ENCODE data around the gene POLR3H. TPM values are rescaled to one million over a fixed set of nuclear protein-coding genes. Genes with fewer than 3 reads are reported as not detected.

Gene POLR3H
- total RNA-seq, 4 donors from 2014 or later: 10.2 to 30.3 (median 19.9) TPM

DNA sequence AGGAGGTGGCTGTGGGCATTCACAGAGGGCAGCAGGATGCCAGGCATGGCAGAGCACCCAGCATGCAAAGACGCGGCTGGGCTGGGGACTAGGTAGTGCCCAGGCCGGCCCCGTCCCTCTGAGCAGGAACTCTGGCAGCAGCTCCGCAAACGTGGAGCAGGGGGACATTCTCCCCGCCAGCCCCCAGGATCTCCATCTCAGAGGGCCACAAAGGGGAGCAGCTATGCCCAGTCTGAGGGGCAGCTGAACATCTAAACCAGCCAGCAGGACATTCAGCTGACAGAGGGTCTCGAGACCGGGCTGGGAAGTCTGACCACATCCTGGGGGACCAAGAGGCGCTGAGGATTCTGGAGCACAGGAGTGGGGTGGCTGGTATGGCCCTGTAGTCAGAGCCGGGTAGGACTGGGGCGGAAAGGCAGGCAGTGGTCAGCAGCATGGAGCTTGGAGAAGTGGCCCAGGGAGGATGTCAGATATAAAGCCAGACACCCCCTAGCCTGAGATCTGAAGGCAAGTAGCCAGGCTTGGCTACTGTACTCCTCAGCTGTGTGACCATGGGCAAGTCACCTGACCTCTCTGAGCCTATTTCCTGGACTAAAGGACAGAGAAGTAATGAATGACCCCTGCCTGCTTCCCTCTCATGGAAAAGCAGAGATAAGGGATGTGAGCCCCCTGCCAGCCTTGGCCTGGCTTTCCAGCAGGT, 35.2 kb upstream of the POLR3H start:
- TF ChIP-seq, protein P1, sequence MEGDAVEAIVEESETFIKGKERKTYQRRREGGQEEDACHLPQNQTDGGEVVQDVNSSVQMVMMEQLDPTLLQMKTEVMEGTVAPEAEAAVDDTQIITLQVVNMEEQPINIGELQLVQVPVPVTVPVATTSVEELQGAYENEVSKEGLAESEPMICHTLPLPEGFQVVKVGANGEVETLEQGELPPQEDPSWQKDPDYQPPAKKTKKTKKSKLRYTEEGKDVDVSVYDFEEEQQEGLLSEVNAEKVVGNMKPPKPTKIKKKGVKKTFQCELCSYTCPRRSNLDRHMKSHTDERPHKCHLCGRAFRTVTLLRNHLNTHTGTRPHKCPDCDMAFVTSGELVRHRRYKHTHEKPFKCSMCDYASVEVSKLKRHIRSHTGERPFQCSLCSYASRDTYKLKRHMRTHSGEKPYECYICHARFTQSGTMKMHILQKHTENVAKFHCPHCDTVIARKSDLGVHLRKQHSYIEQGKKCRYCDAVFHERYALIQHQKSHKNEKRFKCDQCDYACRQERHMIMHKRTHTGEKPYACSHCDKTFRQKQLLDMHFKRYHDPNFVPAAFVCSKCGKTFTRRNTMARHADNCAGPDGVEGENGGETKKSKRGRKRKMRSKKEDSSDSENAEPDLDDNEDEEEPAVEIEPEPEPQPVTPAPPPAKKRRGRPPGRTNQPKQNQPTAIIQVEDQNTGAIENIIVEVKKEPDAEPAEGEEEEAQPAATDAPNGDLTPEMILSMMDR (IDR thresholded peaks at IDR 0.05; ENCODE audit: low read depth): no peak

DNA sequence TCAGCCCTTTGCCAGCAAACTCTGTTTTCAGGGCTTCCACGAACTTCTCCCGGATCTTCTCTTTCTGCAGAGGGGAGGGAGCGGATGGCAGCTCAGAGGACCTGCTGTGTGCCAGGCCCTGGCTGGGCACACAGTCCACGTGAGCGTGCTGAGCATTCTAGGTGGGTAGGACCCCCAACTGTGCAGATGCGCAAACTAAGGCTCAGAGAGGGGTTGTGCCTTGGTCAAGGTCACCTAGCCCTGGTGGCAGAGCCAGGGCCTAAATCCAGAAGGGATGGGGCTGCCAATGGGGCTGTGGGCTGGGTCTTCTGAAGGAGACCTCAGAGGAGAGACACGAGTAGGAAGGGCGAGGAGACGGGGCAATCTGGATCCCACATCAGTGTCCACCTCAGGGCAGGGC, 34.5 kb upstream of the POLR3H start:
- TF ChIP-seq, protein P1 (IDR thresholded peaks at IDR 0.05; ENCODE audit: low read depth): no peak

DNA sequence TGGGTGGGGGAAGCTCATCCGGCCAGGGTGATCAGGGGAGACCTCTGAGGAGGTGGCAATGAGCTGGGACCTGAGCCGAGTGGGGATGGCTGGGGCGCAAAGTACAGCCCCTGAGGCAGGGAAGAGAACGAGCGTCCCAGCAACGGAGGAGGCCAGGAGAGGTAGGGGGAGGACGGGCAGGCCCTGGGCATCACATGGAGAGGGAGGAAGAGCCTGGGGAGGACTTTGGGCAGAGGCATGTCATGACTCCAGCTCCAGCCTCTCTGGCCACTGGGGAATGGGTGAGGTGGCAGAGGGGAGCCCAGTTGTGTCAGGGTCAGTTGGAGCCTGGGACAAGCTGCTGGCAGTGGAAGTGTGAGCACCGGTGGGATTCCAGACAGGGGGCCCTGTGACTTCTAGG, 33.8 kb upstream of the POLR3H start:
- TF ChIP-seq, protein P1 (IDR thresholded peaks at IDR 0.05; ENCODE audit: low read depth): no peak

DNA sequence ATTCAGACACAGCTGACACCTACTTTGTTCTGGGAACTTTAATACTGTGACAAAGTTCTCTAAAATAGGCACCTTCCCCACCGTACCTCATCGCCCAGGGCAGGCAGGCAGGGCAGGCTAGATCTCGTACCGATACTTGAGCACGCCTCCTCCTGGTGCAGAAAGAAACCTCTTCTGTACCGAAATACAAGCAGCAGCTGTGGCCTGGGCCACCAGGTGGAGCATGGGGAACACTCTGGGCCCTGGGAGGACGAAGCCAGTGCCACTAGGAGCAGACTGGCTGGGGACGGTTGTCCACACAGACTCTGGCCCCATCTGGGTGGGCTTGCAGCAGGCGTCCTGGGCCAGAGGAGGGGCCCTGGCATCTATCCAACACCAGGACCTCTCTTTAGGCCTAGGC, 32.6 kb upstream of the POLR3H start:
- TF ChIP-seq, protein P1 (IDR thresholded peaks at IDR 0.05; ENCODE audit: low read depth): no peak

DNA sequence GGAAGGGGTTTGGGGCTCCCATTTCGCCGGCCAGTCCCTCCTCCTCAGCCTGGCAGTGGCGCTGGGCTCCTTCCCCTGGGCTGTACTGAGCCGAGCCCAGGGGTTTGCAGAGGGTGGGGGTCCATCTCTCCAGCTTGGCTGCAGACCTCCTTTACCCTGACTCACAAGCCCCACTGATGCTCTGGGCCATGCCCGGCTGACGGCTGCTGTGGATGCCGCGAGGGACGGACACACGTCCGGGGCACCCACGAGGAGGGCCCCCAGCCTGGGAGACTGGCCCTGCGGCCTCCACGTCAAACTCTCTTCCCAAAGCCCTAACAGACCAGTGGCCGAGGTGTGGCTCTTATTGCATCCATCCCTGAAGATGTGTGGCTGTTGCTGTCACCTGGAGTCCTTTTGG, 31.3 kb upstream of the POLR3H start:
- TF ChIP-seq, protein P1 (IDR thresholded peaks at IDR 0.05; ENCODE audit: low read depth): no peak

DNA sequence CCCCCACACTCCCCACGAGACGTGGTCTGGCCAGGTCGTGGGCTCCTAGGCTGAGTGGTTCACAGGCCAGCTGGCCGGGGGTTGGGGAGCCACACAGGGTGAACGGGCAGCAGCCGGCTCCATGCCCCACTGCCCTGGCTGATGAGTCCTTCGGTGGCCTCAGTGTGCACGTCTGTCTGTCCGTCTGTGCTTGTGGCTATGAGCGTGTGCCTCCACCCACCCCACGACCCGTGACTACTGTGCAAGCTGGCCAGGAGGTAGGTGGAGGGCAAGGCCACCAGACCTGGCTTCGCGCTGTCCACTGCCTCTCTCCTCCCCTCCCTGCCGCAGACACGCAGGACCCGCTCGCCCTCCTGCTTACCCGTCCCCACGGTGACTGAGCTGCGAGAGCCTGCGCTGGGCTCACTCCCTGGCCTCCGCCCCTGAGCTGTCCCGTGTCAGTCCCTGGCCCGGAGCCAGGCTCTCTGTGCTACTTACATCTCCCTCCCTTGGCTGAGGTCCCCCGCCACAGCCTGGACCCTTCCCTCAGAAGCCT, 30.6 kb upstream of the POLR3H start:
- TF ChIP-seq, protein P1 (IDR thresholded peaks at IDR 0.05; ENCODE audit: low read depth): no peak

DNA sequence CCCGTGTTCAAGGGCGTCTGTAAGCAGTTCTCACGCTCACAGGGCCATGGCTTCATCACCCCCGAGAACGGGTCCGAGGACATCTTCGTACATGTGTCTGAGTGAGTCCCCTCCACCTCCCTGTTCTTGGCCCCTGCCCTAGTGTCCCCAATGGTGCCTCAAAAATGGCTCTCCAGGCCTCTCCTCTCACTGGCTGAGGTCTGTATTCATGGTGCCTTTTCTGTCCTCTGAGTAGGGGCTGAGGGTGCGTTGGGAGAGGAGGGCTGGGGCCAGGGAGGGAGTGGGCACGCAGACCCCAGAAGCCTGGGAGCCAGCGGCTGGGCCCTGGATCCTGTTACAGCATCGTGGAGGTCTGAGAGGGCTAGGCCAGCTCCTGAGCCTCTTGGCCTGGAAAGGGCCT, 29.4 kb upstream of the POLR3H start:
- TF ChIP-seq, protein P1 (IDR thresholded peaks at IDR 0.05; ENCODE audit: low read depth): no peak
